ENCODE results near the gene GAB4. TPM values are rescaled to one million over a fixed set of nuclear protein-coding genes. Genes with fewer than 3 reads are reported as not detected.

Gene GAB4
- total and polyA plus RNA-seq, 2 of the 13 experiments (the other 11 are each of a cell fraction or from before 2014, with no cell fraction given): not detected

DNA sequence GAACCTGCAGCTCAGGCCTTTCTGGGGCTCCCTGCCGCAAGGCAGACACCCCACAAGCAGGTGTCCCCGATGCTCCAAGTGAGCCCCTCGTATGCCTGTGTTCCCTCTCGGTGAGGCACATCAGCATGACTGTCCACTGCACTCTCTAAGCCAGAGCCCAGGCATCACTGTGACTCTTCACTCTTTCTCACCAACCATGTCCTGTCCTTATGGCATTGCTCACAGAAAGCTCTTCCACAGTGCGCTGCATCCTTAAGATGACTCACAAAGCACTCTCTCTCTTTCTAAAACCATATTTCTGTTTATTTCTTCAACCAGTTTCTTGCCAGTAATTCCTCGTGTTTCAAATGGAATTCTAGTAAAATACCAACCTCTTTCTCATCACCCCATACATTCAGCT is 18.1 kb downstream of the GAB4 start (continued):
- TF ChIP-seq, protein P1, sequence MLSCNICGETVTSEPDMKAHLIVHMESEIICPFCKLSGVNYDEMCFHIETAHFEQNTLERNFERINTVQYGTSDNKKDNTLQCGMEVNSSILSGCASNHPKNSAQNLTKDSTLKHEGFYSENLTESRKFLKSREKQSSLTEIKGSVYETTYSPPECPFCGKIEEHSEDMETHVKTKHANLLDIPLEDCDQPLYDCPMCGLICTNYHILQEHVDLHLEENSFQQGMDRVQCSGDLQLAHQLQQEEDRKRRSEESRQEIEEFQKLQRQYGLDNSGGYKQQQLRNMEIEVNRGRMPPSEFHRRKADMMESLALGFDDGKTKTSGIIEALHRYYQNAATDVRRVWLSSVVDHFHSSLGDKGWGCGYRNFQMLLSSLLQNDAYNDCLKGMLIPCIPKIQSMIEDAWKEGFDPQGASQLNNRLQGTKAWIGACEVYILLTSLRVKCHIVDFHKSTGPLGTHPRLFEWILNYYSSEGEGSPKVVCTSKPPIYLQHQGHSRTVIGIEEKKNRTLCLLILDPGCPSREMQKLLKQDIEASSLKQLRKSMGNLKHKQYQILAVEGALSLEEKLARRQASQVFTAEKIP (CRISPR knock-in tag; IDR thresholded peaks at IDR 0.05; ENCODE audit: borderline replicate concordance): no peak

DNA sequence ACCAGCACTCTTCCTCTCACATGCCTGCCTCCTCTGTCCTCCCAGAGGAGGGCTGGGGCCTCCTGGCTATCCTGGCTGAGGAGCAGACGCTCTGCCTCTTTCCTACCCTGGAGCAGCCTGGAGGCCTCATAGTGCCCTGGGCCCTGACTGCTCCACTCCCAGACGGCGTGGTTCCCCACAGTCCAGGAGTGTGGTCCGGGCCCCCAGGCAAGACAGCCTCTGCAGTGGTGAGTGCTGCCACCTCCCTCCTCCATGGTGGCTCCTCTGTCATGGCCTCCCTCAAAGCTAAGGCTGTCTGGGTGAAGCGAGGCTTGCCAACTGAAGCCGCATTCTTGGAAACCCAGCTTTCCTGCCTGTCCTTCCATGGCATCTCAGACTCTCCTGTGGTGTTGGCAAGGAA is 19.8 kb downstream of the GAB4 start:
- ChIA-PET CTCF (ENCODE audit: low intra/inter-chr PET ratio, low total read pairs) (no interaction called here), POLR2A (no interaction called here)
- BruUV-seq (replicated peaks): no TSS peak
- ATAC-seq: no peak
- H3K79me2 ChIP-seq (ENCODE audit: insufficient read depth, low read length): no peaks in the 10 kb centered on the region
- no peak overlapping the region for H2AFZ ChIP-seq (ENCODE audit: low read length)
- no peak for DNase-seq (ENCODE audit: low spot score)
- H3K9me3 ChIP-seq (ENCODE audit: low read length): no peaks in the 10 kb centered on the region
- TF ChIP-seq TCF12 (IDR thresholded peaks at IDR 0.05) (no peak), TCF12 (CRISPR knock-in tag; IDR thresholded peaks at IDR 0.05) (no peak)
- TF ChIP-seq, protein P2, sequence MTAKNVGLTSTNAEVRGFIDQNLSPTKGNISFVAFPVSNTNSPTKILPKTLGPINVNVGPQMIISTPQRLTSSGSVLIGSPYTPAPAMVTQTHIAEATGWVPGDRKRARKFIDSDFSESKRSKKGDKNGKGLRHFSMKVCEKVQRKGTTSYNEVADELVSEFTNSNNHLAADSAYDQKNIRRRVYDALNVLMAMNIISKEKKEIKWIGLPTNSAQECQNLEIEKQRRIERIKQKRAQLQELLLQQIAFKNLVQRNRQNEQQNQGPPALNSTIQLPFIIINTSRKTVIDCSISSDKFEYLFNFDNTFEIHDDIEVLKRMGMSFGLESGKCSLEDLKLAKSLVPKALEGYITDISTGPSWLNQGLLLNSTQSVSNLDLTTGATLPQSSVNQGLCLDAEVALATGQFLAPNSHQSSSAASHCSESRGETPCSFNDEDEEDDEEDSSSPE (CRISPR knock-in tag; IDR thresholded peaks at IDR 0.05): no peak
- TF ChIP-seq, protein P3, sequence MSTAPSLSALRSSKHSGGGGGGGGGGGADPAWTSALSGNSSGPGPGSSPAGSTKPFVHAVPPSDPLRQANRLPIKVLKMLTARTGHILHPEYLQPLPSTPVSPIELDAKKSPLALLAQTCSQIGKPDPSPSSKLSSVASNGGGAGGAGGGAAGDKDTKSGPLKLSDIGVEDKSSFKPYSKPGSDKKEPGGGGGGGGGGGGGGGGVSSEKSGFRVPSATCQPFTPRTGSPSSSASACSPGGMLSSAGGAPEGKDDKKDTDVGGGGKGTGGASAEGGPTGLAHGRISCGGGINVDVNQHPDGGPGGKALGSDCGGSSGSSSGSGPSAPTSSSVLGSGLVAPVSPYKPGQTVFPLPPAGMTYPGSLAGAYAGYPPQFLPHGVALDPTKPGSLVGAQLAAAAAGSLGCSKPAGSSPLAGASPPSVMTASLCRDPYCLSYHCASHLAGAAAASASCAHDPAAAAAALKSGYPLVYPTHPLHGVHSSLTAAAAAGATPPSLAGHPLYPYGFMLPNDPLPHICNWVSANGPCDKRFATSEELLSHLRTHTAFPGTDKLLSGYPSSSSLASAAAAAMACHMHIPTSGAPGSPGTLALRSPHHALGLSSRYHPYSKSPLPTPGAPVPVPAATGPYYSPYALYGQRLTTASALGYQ (CRISPR knock-in tag; IDR thresholded peaks at IDR 0.05): no peak
- TF ChIP-seq, protein P4, sequence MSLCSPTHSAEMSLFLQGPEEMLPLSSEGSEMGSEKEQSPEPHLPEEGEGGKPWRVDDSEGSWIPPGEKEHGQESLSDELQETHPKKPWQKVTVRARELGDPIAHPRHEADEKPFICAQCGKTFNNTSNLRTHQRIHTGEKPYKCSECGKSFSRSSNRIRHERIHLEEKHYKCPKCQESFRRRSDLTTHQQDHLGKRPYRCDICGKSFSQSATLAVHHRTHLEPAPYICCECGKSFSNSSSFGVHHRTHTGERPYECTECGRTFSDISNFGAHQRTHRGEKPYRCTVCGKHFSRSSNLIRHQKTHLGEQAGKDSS (CRISPR knock-in tag; IDR thresholded peaks at IDR 0.05; ENCODE audit: borderline replicate concordance, low read depth): no peak
- TF ChIP-seq, protein P5, sequence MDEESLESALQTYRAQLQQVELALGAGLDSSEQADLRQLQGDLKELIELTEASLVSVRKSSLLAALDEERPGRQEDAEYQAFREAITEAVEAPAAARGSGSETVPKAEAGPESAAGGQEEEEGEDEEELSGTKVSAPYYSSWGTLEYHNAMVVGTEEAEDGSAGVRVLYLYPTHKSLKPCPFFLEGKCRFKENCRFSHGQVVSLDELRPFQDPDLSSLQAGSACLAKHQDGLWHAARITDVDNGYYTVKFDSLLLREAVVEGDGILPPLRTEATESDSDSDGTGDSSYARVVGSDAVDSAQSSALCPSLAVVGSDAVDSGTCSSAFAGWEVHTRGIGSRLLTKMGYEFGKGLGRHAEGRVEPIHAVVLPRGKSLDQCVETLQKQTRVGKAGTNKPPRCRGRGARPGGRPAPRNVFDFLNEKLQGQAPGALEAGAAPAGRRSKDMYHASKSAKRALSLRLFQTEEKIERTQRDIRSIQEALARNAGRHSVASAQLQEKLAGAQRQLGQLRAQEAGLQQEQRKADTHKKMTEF (CRISPR knock-in tag; IDR thresholded peaks at IDR 0.05): no peak
- no CpG with 5 or more reads among the region's 6 CpGs for WGBS (ENCODE audit: low lambda C conversion rate)
- in situ Hi-C loops (cut with HindIII; ENCODE audit: extremely low pct_ligation_motif_present, low pct_unique_long_range_greater_than_20kb): no loop called here
- no peak for FAIRE-seq
- H3K9ac ChIP-seq (ENCODE audit: insufficient read depth, low read depth, low read length): no peak overlapping the region
- no peaks in the 10 kb centered on the region for H4K20me1 ChIP-seq (ENCODE audit: insufficient read depth, low read length)
- H3K4me3 ChIP-seq (replicated peaks in 1 of 3; ENCODE audit: insufficient read depth in 1 of 3, low read depth in 2 of 3, low read length in 3 of 3): no peak overlapping the region
- no peak overlapping the region for H3K27ac ChIP-seq (ENCODE audit: extremely low read length, insufficient read depth, low read length)
- H3K27me3 ChIP-seq (ENCODE audit: control insufficient read depth in 1 of 2, insufficient read depth in 2 of 2, low read length in 2 of 2): no peaks in the 10 kb centered on the region; a peak in 1 of 5 replicates
- H3K4me1 ChIP-seq (ENCODE audit: insufficient read depth, low read length): no peaks in the 10 kb centered on the region
- H3K36me3 ChIP-seq (replicated peaks in 1 of 2; ENCODE audit: control insufficient read depth in 1 of 2, insufficient read depth in 2 of 2, low read length in 2 of 2): no peaks in the 10 kb centered on the region
- no peak overlapping the region for H3K4me2 ChIP-seq (ENCODE audit: low read depth, low read length)
- intact Hi-C loops (cut with micrococcal nuclease; ENCODE audit: unreplicated experiment): no loop called here

Data from HepG2 (cell line).